ENCODE results near the gene PLN. TPM values are rescaled to one million over a fixed set of nuclear protein-coding genes. Genes with fewer than 3 reads are reported as not detected.

The PLN gene
- 0.21 and 0.24 TPM in 2 replicates for polyA plus RNA-seq (2013)

GRCh38 chr6:118548136-118548535, at the start of gene PLN:
Gene PLN (plus strand): TSS chr6:118548296. CDS start chr6:118558922, 10,626 bp downstream.
- Histone ChIP-seq H3K9ac (ENCODE audit: low read length) (no peak within 1 kb of the TSS), H4K91ac (ENCODE audit: low read depth, low read length) (no peak within 1 kb of the TSS), H4K12ac (ENCODE audit: low read depth, low read length) (no peak within 1 kb of the TSS), H3K4me2 (ENCODE audit: low read length) (no peak within 1 kb of the TSS), H3K4ac (ENCODE audit: low read depth, low read length) (no peak within 1 kb of the TSS), H3K27me3 (ENCODE audit: insufficient read depth, low read length) (no peaks in the 10 kb centered on the region), H4K8ac (ENCODE audit: low read depth, low read length) (no peak within 1 kb of the TSS), H2BK5ac (ENCODE audit: low read depth, low read length, poor library complexity) (no peak within 1 kb of the TSS), H3K4me1 (ENCODE audit: control insufficient read depth in 1 of 2, insufficient read depth in 2 of 2, low read length in 2 of 2) (no peaks in the 10 kb centered on the region), H2AFZ (ENCODE audit: insufficient read depth, low read length, poor library complexity) (no peak within 1 kb of the TSS), H3K23ac (ENCODE audit: low read length) (no peak within 1 kb of the TSS), H3K4me3 (ENCODE audit: low read depth, low read length) (no peak within 1 kb of the TSS), H3K27ac (ENCODE audit: low read depth, low read length) (no peak within 1 kb of the TSS), H3K14ac (ENCODE audit: low read length) (no peak within 1 kb of the TSS), H3K18ac (ENCODE audit: low read length) (no peak within 1 kb of the TSS), H2AK5ac (ENCODE audit: low read length) (no peak within 1 kb of the TSS), H2BK12ac (ENCODE audit: low read length) (no peak within 1 kb of the TSS), H3K9me3 (ENCODE audit: insufficient read depth, low read depth, low read length) (no peaks in the 10 kb centered on the region), H3K36me3 (ENCODE audit: control insufficient read depth in 1 of 2, insufficient read depth in 2 of 2, low read length in 2 of 2) (no peaks in the 10 kb centered on the region), H3K79me2 (ENCODE audit: control insufficient read depth, insufficient read depth, low read length, poor library complexity) (no peaks in the 10 kb centered on the region), H3K79me1 (ENCODE audit: low read length) (no peaks in the 10 kb centered on the region), H2BK120ac (ENCODE audit: insufficient read depth, low read length, poor library complexity) (no peak within 1 kb of the TSS)
- no peak for DNase-seq
- WGBS (ENCODE audit: extremely low coverage, insufficient coverage, insufficient read length) = no CpG with 5 or more reads among the region's 3 CpGs

- H3K14ac ChIP-seq (ENCODE audit: low read length) = no peak overlapping the region
- DNase-seq = no peak
- H3K18ac ChIP-seq (ENCODE audit: low read length) = no peak overlapping the region
- H3K23ac ChIP-seq (ENCODE audit: low read length) = no peak overlapping the region
- no peak overlapping the region for H3K27ac ChIP-seq (ENCODE audit: low read depth, low read length)
- H3K79me1 ChIP-seq (ENCODE audit: low read length) = no peaks in the 10 kb centered on the region
- H4K91ac ChIP-seq (ENCODE audit: low read depth, low read length) = no peak overlapping the region
- no peak overlapping the region for H3K4me2 ChIP-seq (ENCODE audit: low read length)
- H3K79me2 ChIP-seq (ENCODE audit: control insufficient read depth, insufficient read depth, low read length, poor library complexity) = no peaks in the 10 kb centered on the region
- no peak overlapping the region for H4K12ac ChIP-seq (ENCODE audit: low read depth, low read length)
- no peak overlapping the region for H3K4me3 ChIP-seq (ENCODE audit: low read depth, low read length)
- no peak overlapping the region for H2BK120ac ChIP-seq (ENCODE audit: insufficient read depth, low read length, poor library complexity)
- H2BK5ac ChIP-seq (ENCODE audit: low read depth, low read length, poor library complexity) = no peak overlapping the region
- no peak overlapping the region for H2BK12ac ChIP-seq (ENCODE audit: low read length)
- no peaks in the 10 kb centered on the region for H3K4me1 ChIP-seq (ENCODE audit: control insufficient read depth in 1 of 2, insufficient read depth in 2 of 2, low read length in 2 of 2)
- H3K27me3 ChIP-seq (ENCODE audit: insufficient read depth, low read length) = no peaks in the 10 kb centered on the region
- H3K36me3 ChIP-seq (ENCODE audit: control insufficient read depth in 1 of 2, insufficient read depth in 2 of 2, low read length in 2 of 2) = peaks cover 2 to 5% of the 10 kb centered on the region in 2 experiments
- WGBS (ENCODE audit: extremely low coverage, insufficient coverage, insufficient read length) = no CpG with 5 or more reads among the region's 10 CpGs
- no peak overlapping the region for H2AFZ ChIP-seq (ENCODE audit: insufficient read depth, low read length, poor library complexity)
- no peak overlapping the region for H4K8ac ChIP-seq (ENCODE audit: low read depth, low read length)
- H2AK5ac ChIP-seq (ENCODE audit: low read length) = no peak overlapping the region
- no peak overlapping the region for H3K9ac ChIP-seq (ENCODE audit: low read length)
- H3K9me3 ChIP-seq (ENCODE audit: insufficient read depth, low read depth, low read length) = peaks cover 2% of the 10 kb centered on the region
- H3K4ac ChIP-seq (ENCODE audit: low read depth, low read length) = no peak overlapping the region
These were observed 47.7 kb upstream of the PLN start for GRCh38 chr6:118500130-118501015.

- no peak overlapping the region for H2AK5ac ChIP-seq (ENCODE audit: low read length)
- no peaks in the 10 kb centered on the region for H3K27me3 ChIP-seq (ENCODE audit: insufficient read depth, low read length)
- no peak overlapping the region for H4K8ac ChIP-seq (ENCODE audit: low read depth, low read length)
- peaks cover 2 to 5% of the 10 kb centered on the region in 2 experiments for H3K36me3 ChIP-seq (ENCODE audit: control insufficient read depth in 1 of 2, insufficient read depth in 2 of 2, low read length in 2 of 2)
- H3K79me1 ChIP-seq (ENCODE audit: low read length) = no peaks in the 10 kb centered on the region
- no peaks in the 10 kb centered on the region for H3K4me1 ChIP-seq (ENCODE audit: control insufficient read depth in 1 of 2, insufficient read depth in 2 of 2, low read length in 2 of 2)
- no peaks in the 10 kb centered on the region for H3K79me2 ChIP-seq (ENCODE audit: control insufficient read depth, insufficient read depth, low read length, poor library complexity)
- no peak overlapping the region for H4K12ac ChIP-seq (ENCODE audit: low read depth, low read length)
- WGBS (ENCODE audit: extremely low coverage, insufficient coverage, insufficient read length) = no CpG with 5 or more reads among the region's 5 CpGs
- no peak overlapping the region for H2AFZ ChIP-seq (ENCODE audit: insufficient read depth, low read length, poor library complexity)
- no peak overlapping the region for H3K4me3 ChIP-seq (ENCODE audit: low read depth, low read length)
- H2BK5ac ChIP-seq (ENCODE audit: low read depth, low read length, poor library complexity) = no peak overlapping the region
- H3K4me2 ChIP-seq (ENCODE audit: low read length) = no peak overlapping the region
- H4K91ac ChIP-seq (ENCODE audit: low read depth, low read length) = no peak overlapping the region
- no peak overlapping the region for H3K4ac ChIP-seq (ENCODE audit: low read depth, low read length)
- no peak overlapping the region for H3K14ac ChIP-seq (ENCODE audit: low read length)
- DNase-seq = no peak
- H3K27ac ChIP-seq (ENCODE audit: low read depth, low read length) = no peak overlapping the region
- H3K18ac ChIP-seq (ENCODE audit: low read length) = no peak overlapping the region
- no peak overlapping the region for H2BK12ac ChIP-seq (ENCODE audit: low read length)
- no peak overlapping the region for H3K23ac ChIP-seq (ENCODE audit: low read length)
- no peak overlapping the region for H3K9ac ChIP-seq (ENCODE audit: low read length)
- no peak overlapping the region for H2BK120ac ChIP-seq (ENCODE audit: insufficient read depth, low read length, poor library complexity)
- H3K9me3 ChIP-seq (ENCODE audit: insufficient read depth, low read depth, low read length) = peaks cover 2% of the 10 kb centered on the region
These were observed 47.0 kb upstream of the PLN start for GRCh38 chr6:118501099-118501498.

GRCh38 chr6:118501765-118502164, 46.3 kb upstream of the PLN start:
- DNase-seq = no peak
- no peak overlapping the region for H4K12ac ChIP-seq (ENCODE audit: low read depth, low read length)
- no peak overlapping the region for H2BK120ac ChIP-seq (ENCODE audit: insufficient read depth, low read length, poor library complexity)
- H2BK5ac ChIP-seq (ENCODE audit: low read depth, low read length, poor library complexity) = no peak overlapping the region
- H3K36me3 ChIP-seq (ENCODE audit: control insufficient read depth in 1 of 2, insufficient read depth in 2 of 2, low read length in 2 of 2) = peaks cover 2 to 5% of the 10 kb centered on the region in 2 experiments
- peaks cover 2% of the 10 kb centered on the region for H3K9me3 ChIP-seq (ENCODE audit: insufficient read depth, low read depth, low read length)
- H4K91ac ChIP-seq (ENCODE audit: low read depth, low read length) = no peak overlapping the region
- no peak overlapping the region for H4K8ac ChIP-seq (ENCODE audit: low read depth, low read length)
- H3K4me2 ChIP-seq (ENCODE audit: low read length) = no peak overlapping the region
- H3K9ac ChIP-seq (ENCODE audit: low read length) = no peak overlapping the region
- no peaks in the 10 kb centered on the region for H3K79me2 ChIP-seq (ENCODE audit: control insufficient read depth, insufficient read depth, low read length, poor library complexity)
- no peak overlapping the region for H3K18ac ChIP-seq (ENCODE audit: low read length)
- H3K4ac ChIP-seq (ENCODE audit: low read depth, low read length) = no peak overlapping the region
- H3K4me3 ChIP-seq (ENCODE audit: low read depth, low read length) = no peak overlapping the region
- H3K14ac ChIP-seq (ENCODE audit: low read length) = no peak overlapping the region
- no peak overlapping the region for H2AK5ac ChIP-seq (ENCODE audit: low read length)
- no peaks in the 10 kb centered on the region for H3K27me3 ChIP-seq (ENCODE audit: insufficient read depth, low read length)
- H3K27ac ChIP-seq (ENCODE audit: low read depth, low read length) = no peak overlapping the region
- no peak overlapping the region for H2BK12ac ChIP-seq (ENCODE audit: low read length)
- H3K4me1 ChIP-seq (ENCODE audit: control insufficient read depth in 1 of 2, insufficient read depth in 2 of 2, low read length in 2 of 2) = no peaks in the 10 kb centered on the region
- no CpG with 5 or more reads among the region's 1 CpG for WGBS (ENCODE audit: extremely low coverage, insufficient coverage, insufficient read length)
- no peaks in the 10 kb centered on the region for H3K79me1 ChIP-seq (ENCODE audit: low read length)
- H3K23ac ChIP-seq (ENCODE audit: low read length) = no peak overlapping the region
- no peak overlapping the region for H2AFZ ChIP-seq (ENCODE audit: insufficient read depth, low read length, poor library complexity)

Data from trophoblast cell (in vitro differentiated cells and primary cell).